Liver (tissue), 9 donors: ENCODE data around the gene STOML3. TPM values are rescaled to one million over a fixed set of nuclear protein-coding genes. Genes with fewer than 3 reads are reported as not detected.

Experiments
- DNase-seq: peaks from one replicate; pipeline ENCODE4 v3.0.0-alpha.2; 2017; ENCODE audit warnings: low spot score
- H3K27ac ChIP-seq, 2 donors: one replicate each; pipeline ENCODE4 v1.7.0; 2013; ENCODE audit warnings: inconsistent platforms in 2 of 2, low read length in 2 of 2, control low read depth in 1 of 2, low read depth in 1 of 2, mild to moderate bottlenecking in 1 of 2
- H3K27me3 ChIP-seq, 4 donors: one replicate each; pipeline versions ENCODE4 v1.6.1 to v1.7.0; 2013; ENCODE audit warnings: low read length in 3 of 4, inconsistent platforms in 1 of 4, mild to moderate bottlenecking in 1 of 4, moderate library complexity in 1 of 4; ENCODE audit not compliant: control insufficient read depth in 4 of 4, insufficient read depth in 4 of 4
- H3K36me3 ChIP-seq, 4 donors: one replicate each; pipeline versions ENCODE4 v1.6.1 to v1.7.0; 2013; ENCODE audit warnings: low read length in 3 of 4, mild to moderate bottlenecking in 3 of 4, low read depth in 1 of 4, moderate library complexity in 1 of 4; ENCODE audit not compliant: control insufficient read depth in 4 of 4, insufficient read depth in 3 of 4
- H3K4me1 ChIP-seq, 4 donors: one replicate each; pipeline versions ENCODE4 v1.6.1 to v1.7.0; 2013; ENCODE audit warnings: low read length in 3 of 4, mild to moderate bottlenecking in 3 of 4, moderate library complexity in 1 of 4; ENCODE audit not compliant: control insufficient read depth in 4 of 4, insufficient read depth in 4 of 4
- H3K4me3 ChIP-seq, 3 donors: one replicate each; pipeline versions ENCODE4 v1.6.1 to v1.7.0; 2013; ENCODE audit warnings: low read length in 3 of 3, control low read depth in 1 of 3, low read depth in 1 of 3, mild to moderate bottlenecking in 1 of 3
- H3K9ac ChIP-seq, 2 donors: one replicate each; pipeline ENCODE4 v1.7.0; 2013; ENCODE audit warnings: low read length in 2 of 2, mild to moderate bottlenecking in 2 of 2, moderate library complexity in 2 of 2, control low read depth in 1 of 2, low read depth in 1 of 2
- H3K9me3 ChIP-seq, 4 donors: one replicate each; pipeline versions ENCODE4 v1.6.1 to v1.7.0; 2013; ENCODE audit warnings: low read length in 3 of 4; ENCODE audit not compliant: control insufficient read depth in 4 of 4
- EGR1 ChIP-seq, 2 donors: IDR thresholded peaks; 2 replicates each; pipeline ENCODE4 v1.6.1; 2016 to 2018; ENCODE audit warnings: antibody characterized with exemption in 2 of 2, low read depth in 2 of 2
- FOXA1 ChIP-seq: IDR thresholded peaks from 2 replicates; pipeline ENCODE4 v1.6.1; 2016; ENCODE audit warnings: antibody characterized with exemption
- FOXA2 ChIP-seq: IDR thresholded peaks from 2 replicates; pipeline ENCODE4 v1.6.1; 2016; ENCODE audit warnings: antibody characterized with exemption
- GABPA ChIP-seq, 2 donors: IDR thresholded peaks in 1 of 2; conservative IDR thresholded peaks in 1 of 2; 2 replicates each; pipeline ENCODE4 v1.6.1; 2016; ENCODE audit warnings: antibody characterized with exemption in 2 of 2, mild to moderate bottlenecking in 1 of 2, moderate library complexity in 1 of 2
- HNF4A ChIP-seq, 2 donors: conservative IDR thresholded peaks; 2 replicates each; pipeline ENCODE4 v1.6.1; 2016; ENCODE audit warnings: antibody characterized with exemption in 2 of 2, mild to moderate bottlenecking in 2 of 2
- HNF4G ChIP-seq: IDR thresholded peaks from 2 replicates; pipeline ENCODE4 v1.6.1; 2016; ENCODE audit warnings: antibody characterized with exemption
- JUND ChIP-seq, 2 donors: IDR thresholded peaks; 2 replicates each; pipeline ENCODE4 v1.6.1; 2016; ENCODE audit warnings: antibody characterized with exemption in 2 of 2
- NR2F2 ChIP-seq: IDR thresholded peaks from 2 replicates; pipeline ENCODE4 v1.6.1; 2016; ENCODE audit warnings: antibody characterized with exemption
- RAD21 ChIP-seq, 2 donors: IDR thresholded peaks; 2 replicates each; pipeline ENCODE4 v1.6.1; 2016; ENCODE audit warnings: antibody characterized with exemption in 2 of 2, mild to moderate bottlenecking in 2 of 2
- RXRA ChIP-seq, 2 donors: IDR thresholded peaks; 2 replicates each; pipeline ENCODE4 v1.6.1; 2017 to 2018; ENCODE audit warnings: antibody characterized with exemption in 2 of 2, mild to moderate bottlenecking in 1 of 2
- SP1 ChIP-seq: IDR thresholded peaks from 2 replicates; pipeline ENCODE4 v1.6.1; 2018; ENCODE audit warnings: antibody characterized with exemption, mild to moderate bottlenecking
- TAF1 ChIP-seq: conservative IDR thresholded peaks from 2 replicates; pipeline ENCODE4 v1.6.1; 2016; ENCODE audit warnings: antibody characterized with exemption, mild to moderate bottlenecking
- YY1 ChIP-seq: IDR thresholded peaks from 2 replicates; pipeline ENCODE4 v1.6.1; 2016; ENCODE audit warnings: antibody characterized with exemption, mild to moderate bottlenecking
- WGBS: extraction: QIAGEN DNeasy Blood & Tissue Kit; methylation state at CpG from one replicate; pipeline ENCODE4 v1.1.7; 2013; 5-methylcytosine and 5-hydroxymethylcytosine counted together
- polyA plus RNA-seq, 2 donors: library from polyadenylated mRNA; stranded (reverse) in 1 of 2; unstranded in 1 of 2; fragments of 200-250 nt in 1 of 2; fragments of >200 nt in 1 of 2; fragmentation: Nextera tagmentation in 1 of 2; extraction: Ambion mirVana in 1 of 2; gene quantifications; one replicate each; pipeline versions ENCODE4 v1.2.1 to v1.2.3, GENCODE V29; 2013 to 2015
- total RNA-seq, 2 donors: library from RNA; depleted of rRNA; stranded (reverse); fragments of >200 nt; gene quantifications; one replicate each; pipeline ENCODE4 v1.2.3, GENCODE V29; 2014
- TF ChIP-seq, protein P1 (sequence below): fragments of 150-350 bp; IDR thresholded peaks from 2 replicates; pipeline ENCODE4 v1.5.1; 2017; ENCODE audit warnings: improper control_type of control experiment, low read depth, low read length; ENCODE audit not compliant: missing input control
- TF ChIP-seq, protein P2 (sequence below): IDR thresholded peaks from 2 replicates; pipeline ENCODE4 v1.6.1; 2016; ENCODE audit warnings: antibody characterized with exemption, mild to moderate bottlenecking
- TF ChIP-seq, protein P3 (sequence below): IDR thresholded peaks from 2 replicates; pipeline ENCODE4 v1.6.1; 2016; ENCODE audit warnings: antibody characterized with exemption
- TF ChIP-seq, protein P4 (sequence below): IDR thresholded peaks from 2 replicates; pipeline ENCODE4 v1.6.1; 2016; ENCODE audit warnings: antibody characterized with exemption
- TF ChIP-seq, protein P5 (sequence below): IDR thresholded peaks from 2 replicates; pipeline ENCODE4 v1.6.1; 2016; ENCODE audit warnings: antibody characterized with exemption
- donor health status: healthy.
- donor health status: healthy.
- donor health status: healthy.
- donor health status: healthy.
- donor health status: healthy.

STOML3 gene
- total and polyA plus RNA-seq, 4 donors = not detected

DNA sequence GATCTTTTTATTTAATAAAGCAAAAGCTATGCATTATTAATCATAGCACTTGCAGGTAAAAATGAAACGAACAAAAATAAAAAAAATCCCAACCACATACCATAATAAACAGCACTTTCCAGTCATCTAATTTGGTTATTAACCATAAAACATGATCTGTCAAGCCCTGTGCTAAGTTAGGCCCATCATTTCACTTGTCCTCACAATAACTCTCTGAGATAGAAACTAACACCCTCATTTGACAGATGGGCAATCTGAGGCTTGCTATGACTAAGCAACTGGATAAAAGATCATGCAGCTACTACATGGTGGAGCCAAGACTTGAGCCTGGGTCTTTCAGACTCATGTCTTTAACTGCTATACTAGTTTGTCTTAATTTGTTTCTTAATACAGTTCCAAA lies 25.5 kb upstream of the STOML3 start (continued):
- TF ChIP-seq, protein P1, sequence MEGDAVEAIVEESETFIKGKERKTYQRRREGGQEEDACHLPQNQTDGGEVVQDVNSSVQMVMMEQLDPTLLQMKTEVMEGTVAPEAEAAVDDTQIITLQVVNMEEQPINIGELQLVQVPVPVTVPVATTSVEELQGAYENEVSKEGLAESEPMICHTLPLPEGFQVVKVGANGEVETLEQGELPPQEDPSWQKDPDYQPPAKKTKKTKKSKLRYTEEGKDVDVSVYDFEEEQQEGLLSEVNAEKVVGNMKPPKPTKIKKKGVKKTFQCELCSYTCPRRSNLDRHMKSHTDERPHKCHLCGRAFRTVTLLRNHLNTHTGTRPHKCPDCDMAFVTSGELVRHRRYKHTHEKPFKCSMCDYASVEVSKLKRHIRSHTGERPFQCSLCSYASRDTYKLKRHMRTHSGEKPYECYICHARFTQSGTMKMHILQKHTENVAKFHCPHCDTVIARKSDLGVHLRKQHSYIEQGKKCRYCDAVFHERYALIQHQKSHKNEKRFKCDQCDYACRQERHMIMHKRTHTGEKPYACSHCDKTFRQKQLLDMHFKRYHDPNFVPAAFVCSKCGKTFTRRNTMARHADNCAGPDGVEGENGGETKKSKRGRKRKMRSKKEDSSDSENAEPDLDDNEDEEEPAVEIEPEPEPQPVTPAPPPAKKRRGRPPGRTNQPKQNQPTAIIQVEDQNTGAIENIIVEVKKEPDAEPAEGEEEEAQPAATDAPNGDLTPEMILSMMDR = no peak
- no peak for TF ChIP-seq RAD21 (IDR thresholded peaks at IDR 0.05)
- no peak for TF ChIP-seq JUND (IDR thresholded peaks at IDR 0.05)
- TF ChIP-seq FOXA1 = no peak

DNA sequence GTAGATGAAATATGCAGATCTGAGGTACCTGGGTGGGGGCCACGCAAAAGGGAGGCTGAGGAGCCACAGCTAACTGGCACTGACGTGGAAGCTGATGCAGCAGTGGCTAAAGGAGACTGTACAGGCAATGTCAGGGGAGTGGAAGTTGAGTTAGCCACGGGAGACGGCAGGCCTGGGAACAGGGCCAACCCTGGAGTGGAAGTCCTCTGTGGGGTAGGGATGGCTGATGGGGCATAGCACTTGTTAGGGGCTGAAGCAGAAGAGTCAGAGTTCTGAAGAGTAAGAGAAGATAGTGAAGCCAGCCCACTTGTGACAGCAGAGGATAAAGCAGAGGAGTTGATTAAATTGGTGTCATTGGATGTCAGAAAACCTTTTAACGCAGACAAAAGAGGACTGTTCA lies 22.8 kb upstream of the STOML3 start:
- no peak for DNase-seq
- no peaks in the 10 kb centered on the region for H3K27me3 ChIP-seq
- TF ChIP-seq, protein P2, sequence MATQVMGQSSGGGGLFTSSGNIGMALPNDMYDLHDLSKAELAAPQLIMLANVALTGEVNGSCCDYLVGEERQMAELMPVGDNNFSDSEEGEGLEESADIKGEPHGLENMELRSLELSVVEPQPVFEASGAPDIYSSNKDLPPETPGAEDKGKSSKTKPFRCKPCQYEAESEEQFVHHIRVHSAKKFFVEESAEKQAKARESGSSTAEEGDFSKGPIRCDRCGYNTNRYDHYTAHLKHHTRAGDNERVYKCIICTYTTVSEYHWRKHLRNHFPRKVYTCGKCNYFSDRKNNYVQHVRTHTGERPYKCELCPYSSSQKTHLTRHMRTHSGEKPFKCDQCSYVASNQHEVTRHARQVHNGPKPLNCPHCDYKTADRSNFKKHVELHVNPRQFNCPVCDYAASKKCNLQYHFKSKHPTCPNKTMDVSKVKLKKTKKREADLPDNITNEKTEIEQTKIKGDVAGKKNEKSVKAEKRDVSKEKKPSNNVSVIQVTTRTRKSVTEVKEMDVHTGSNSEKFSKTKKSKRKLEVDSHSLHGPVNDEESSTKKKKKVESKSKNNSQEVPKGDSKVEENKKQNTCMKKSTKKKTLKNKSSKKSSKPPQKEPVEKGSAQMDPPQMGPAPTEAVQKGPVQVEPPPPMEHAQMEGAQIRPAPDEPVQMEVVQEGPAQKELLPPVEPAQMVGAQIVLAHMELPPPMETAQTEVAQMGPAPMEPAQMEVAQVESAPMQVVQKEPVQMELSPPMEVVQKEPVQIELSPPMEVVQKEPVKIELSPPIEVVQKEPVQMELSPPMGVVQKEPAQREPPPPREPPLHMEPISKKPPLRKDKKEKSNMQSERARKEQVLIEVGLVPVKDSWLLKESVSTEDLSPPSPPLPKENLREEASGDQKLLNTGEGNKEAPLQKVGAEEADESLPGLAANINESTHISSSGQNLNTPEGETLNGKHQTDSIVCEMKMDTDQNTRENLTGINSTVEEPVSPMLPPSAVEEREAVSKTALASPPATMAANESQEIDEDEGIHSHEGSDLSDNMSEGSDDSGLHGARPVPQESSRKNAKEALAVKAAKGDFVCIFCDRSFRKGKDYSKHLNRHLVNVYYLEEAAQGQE = no peak
- no peak for TF ChIP-seq TAF1
- TF ChIP-seq, protein P3, sequence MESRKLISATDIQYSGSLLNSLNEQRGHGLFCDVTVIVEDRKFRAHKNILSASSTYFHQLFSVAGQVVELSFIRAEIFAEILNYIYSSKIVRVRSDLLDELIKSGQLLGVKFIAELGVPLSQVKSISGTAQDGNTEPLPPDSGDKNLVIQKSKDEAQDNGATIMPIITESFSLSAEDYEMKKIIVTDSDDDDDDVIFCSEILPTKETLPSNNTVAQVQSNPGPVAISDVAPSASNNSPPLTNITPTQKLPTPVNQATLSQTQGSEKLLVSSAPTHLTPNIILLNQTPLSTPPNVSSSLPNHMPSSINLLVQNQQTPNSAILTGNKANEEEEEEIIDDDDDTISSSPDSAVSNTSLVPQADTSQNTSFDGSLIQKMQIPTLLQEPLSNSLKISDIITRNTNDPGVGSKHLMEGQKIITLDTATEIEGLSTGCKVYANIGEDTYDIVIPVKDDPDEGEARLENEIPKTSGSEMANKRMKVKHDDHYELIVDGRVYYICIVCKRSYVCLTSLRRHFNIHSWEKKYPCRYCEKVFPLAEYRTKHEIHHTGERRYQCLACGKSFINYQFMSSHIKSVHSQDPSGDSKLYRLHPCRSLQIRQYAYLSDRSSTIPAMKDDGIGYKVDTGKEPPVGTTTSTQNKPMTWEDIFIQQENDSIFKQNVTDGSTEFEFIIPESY = no peak
- TF ChIP-seq HNF4G = no peak
- no peak for TF ChIP-seq EGR1 (IDR thresholded peaks at IDR 0.05; ENCODE audit: low read depth in 2 of 2)
- no peak for TF ChIP-seq HNF4A (conservative IDR thresholded peaks at IDR 0.05)
- TF ChIP-seq, protein P4, sequence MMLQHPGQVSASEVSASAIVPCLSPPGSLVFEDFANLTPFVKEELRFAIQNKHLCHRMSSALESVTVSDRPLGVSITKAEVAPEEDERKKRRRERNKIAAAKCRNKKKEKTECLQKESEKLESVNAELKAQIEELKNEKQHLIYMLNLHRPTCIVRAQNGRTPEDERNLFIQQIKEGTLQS = no peak
- TF ChIP-seq RXRA (IDR thresholded peaks at IDR 0.05) = no peak
- no peak for TF ChIP-seq FOXA2
- TF ChIP-seq RAD21 (IDR thresholded peaks at IDR 0.05) = no peak
- TF ChIP-seq FOXA1 = no peak
- TF ChIP-seq, protein P1 = no peak
- no peak for TF ChIP-seq NR2F2
- TF ChIP-seq, protein P5, sequence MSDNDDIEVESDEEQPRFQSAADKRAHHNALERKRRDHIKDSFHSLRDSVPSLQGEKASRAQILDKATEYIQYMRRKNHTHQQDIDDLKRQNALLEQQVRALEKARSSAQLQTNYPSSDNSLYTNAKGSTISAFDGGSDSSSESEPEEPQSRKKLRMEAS = no peak
- no peak for TF ChIP-seq YY1
- no peak for TF ChIP-seq GABPA (IDR thresholded peaks at IDR 0.05 in 1 of 2, conservative IDR thresholded peaks at IDR 0.05 in 1 of 2)
- no peak for TF ChIP-seq JUND (IDR thresholded peaks at IDR 0.05)
- TF ChIP-seq SP1 = no peak
- WGBS = 96% methylated on average over 5 of the region's 5 CpGs
- peaks cover 0 to 4% (median 2%) of the 10 kb centered on the region in 4 donors for H3K4me1 ChIP-seq
- no peaks in the 10 kb centered on the region for H3K9me3 ChIP-seq
- peaks cover 6 to 57% (median 42%) of the 10 kb centered on the region in 4 donors for H3K36me3 ChIP-seq
- no peak overlapping the region for H3K4me3 ChIP-seq
- H3K27ac ChIP-seq = no peak overlapping the region
- no peak overlapping the region for H3K9ac ChIP-seq
